CD14-positive monocyte (primary cell): ENCODE data around the gene RASA4. TPM values are rescaled to one million over a fixed set of nuclear protein-coding genes. Genes with fewer than 3 reads are reported as not detected.
"Not testable (repeated sequence)": the region's sequence is repeated elsewhere in the genome, so short reads cannot be mapped to it uniquely, and the experiment has no call there.

Experiments used
- DNase-seq, 3 donors: peaks; one replicate each; pipeline ENCODE4 v3.0.0-alpha.2; 2011 to 2022
- H2AFZ ChIP-seq: 2 replicates; pipeline ENCODE4 v1.6.0; 2012; ENCODE audit warnings: mild to moderate bottlenecking, low read depth, low read length, inconsistent platforms; ENCODE audit not compliant: insufficient read depth, poor library complexity, severe bottlenecking
- H3K27ac ChIP-seq, 2 donors: 1 replicate in 1 of 2; 2 replicates in 1 of 2; pipeline ENCODE4 v1.5.1; 2012 to 2013; ENCODE audit warnings: low read length in 2 of 2, control low read depth in 1 of 2, inconsistent platforms in 1 of 2, low read depth in 1 of 2, mild to moderate bottlenecking in 1 of 2
- H3K27me3 ChIP-seq, 2 donors: one replicate each; pipeline versions ENCODE4 v1.6.0 to v1.6.1; 2011 to 2013; ENCODE audit warnings: low read length in 2 of 2; ENCODE audit not compliant: control insufficient read depth in 2 of 2, insufficient read depth in 2 of 2
- H3K36me3 ChIP-seq, 2 donors: replicated peaks in 1 of 2; 1 replicate in 1 of 2; 2 replicates in 1 of 2; pipeline versions ENCODE4 v1.5.1 to v1.6.1; 2012 to 2013; ENCODE audit warnings: low read length in 2 of 2, control low read depth in 1 of 2, inconsistent platforms in 1 of 2, mild to moderate bottlenecking in 1 of 2; ENCODE audit not compliant: insufficient read depth in 2 of 2, control insufficient read depth in 1 of 2
- H3K4me1 ChIP-seq, 2 donors: 1 replicate in 1 of 2; 2 replicates in 1 of 2; pipeline versions ENCODE4 v1.5.1 to v1.6.1; 2012 to 2013; ENCODE audit warnings: low read length in 2 of 2, control low read depth in 1 of 2, inconsistent platforms in 1 of 2, mild to moderate bottlenecking in 1 of 2, moderate library complexity in 1 of 2; ENCODE audit not compliant: insufficient read depth in 2 of 2, control insufficient read depth in 1 of 2
- H3K4me2 ChIP-seq: replicated peaks from 2 replicates; pipeline ENCODE3; 2012; ENCODE audit warnings: low read length, moderate library complexity, mild to moderate bottlenecking; ENCODE audit not compliant: poor library complexity, severe bottlenecking; ENCODE audit errors: extremely low read depth
- H3K4me3 ChIP-seq, 3 experiments: fragments of 200-600 bp in 1 of 3; sonication (generic) in 1 of 3; replicated peaks in 1 of 3; 1 replicate in 2 of 3; 2 replicates in 1 of 3; pipeline ENCODE4 v1.5.1; 2011 to 2013; ENCODE audit warnings: low read length in 3 of 3, mild to moderate bottlenecking in 3 of 3, control low read depth in 2 of 3, low read depth in 2 of 3, inconsistent platforms in 1 of 3, moderate library complexity in 1 of 3
- H3K79me2 ChIP-seq: 2 replicates; pipeline ENCODE4 v1.6.0; 2012; ENCODE audit warnings: mild to moderate bottlenecking, control low read depth, inconsistent platforms, low read length, moderate library complexity; ENCODE audit not compliant: insufficient read depth
- H3K9ac ChIP-seq: 2 replicates; pipeline ENCODE4 v1.6.0; 2017; ENCODE audit warnings: low read length, mild to moderate bottlenecking; ENCODE audit not compliant: insufficient read depth, poor library complexity, severe bottlenecking
- H3K9me3 ChIP-seq, 2 donors: replicated peaks in 1 of 2; 1 replicate in 1 of 2; 2 replicates in 1 of 2; pipeline versions ENCODE4 v1.5.1 to v1.6.1; 2012 to 2013; ENCODE audit warnings: low read length in 2 of 2, control low read depth in 1 of 2; ENCODE audit not compliant: control insufficient read depth in 1 of 2, insufficient read depth in 1 of 2
- H4K20me1 ChIP-seq: 2 replicates; pipeline ENCODE4 v1.6.0; 2012; ENCODE audit warnings: mild to moderate bottlenecking, low read length, control low read depth, moderate library complexity; ENCODE audit not compliant: insufficient read depth
- H3K27ac Mint-ChIP-seq, 7 donors: one replicate each; pipeline ENCODE4 v1.8.0; 2020; ENCODE audit warnings: mild to moderate bottlenecking in 7 of 7, mixed read lengths in 7 of 7, moderate library complexity in 6 of 7, inconsistent platforms in 2 of 7
- H3K27me3 Mint-ChIP-seq, 3 donors: one replicate each; pipeline ENCODE4 v1.8.0; 2021 to 2022; ENCODE audit warnings: low read depth in 3 of 3, mild to moderate bottlenecking in 3 of 3, mixed read lengths in 3 of 3, moderate library complexity in 3 of 3, inconsistent platforms in 1 of 3
- H3K36me3 Mint-ChIP-seq, 2 donors: one replicate each; pipeline ENCODE4 v1.8.0; 2020; ENCODE audit warnings: mixed read lengths in 2 of 2, inconsistent platforms in 1 of 2, mild to moderate bottlenecking in 1 of 2
- H3K4me1 Mint-ChIP-seq: one replicate; pipeline ENCODE4 v1.8.0; 2020; ENCODE audit warnings: mild to moderate bottlenecking, mixed read lengths
- H3K4me3 Mint-ChIP-seq, 2 donors: one replicate each; pipeline ENCODE4 v1.8.0; 2020; ENCODE audit warnings: mild to moderate bottlenecking in 2 of 2, mixed read lengths in 2 of 2, moderate library complexity in 1 of 2
- H3K9me3 Mint-ChIP-seq, 7 donors: one replicate each; pipeline ENCODE4 v1.8.0; 2020 to 2022; ENCODE audit warnings: mixed read lengths in 7 of 7, mild to moderate bottlenecking in 6 of 7, moderate library complexity in 6 of 7, inconsistent platforms in 2 of 7
- WGBS: methylation state at CpG from one replicate; pipeline ENCODE4 v1.1.5; 2013; ENCODE audit warnings: missing lambda C conversion rate; ENCODE audit not compliant: insufficient coverage; 5-methylcytosine and 5-hydroxymethylcytosine counted together
- intact Hi-C, 2 donors: fragments of 100-400 bp; cut with micrococcal nuclease; formaldehyde crosslinking; loops; one replicate each; pipeline versions ENCODE4 v1.15.0 to v1.15.1; 2023
- polyA plus RNA-seq, 3 donors: library from polyadenylated mRNA; depleted of rRNA in 1 of 3; unstranded in 2 of 3; stranded (reverse) in 1 of 3; fragments of 300-500 nt in 2 of 3; fragments of >200 nt in 1 of 3; fragmentation: Illumina TruSeq in 2 of 3; gene quantifications; 1 replicate in 2 of 3; 2 replicates in 1 of 3; pipeline ENCODE4 v1.2.3, GENCODE V29; 2012 to 2021

RASA4 gene
- polyA plus RNA-seq, 3 donors, result 13.9 to 64.5 (median 18.6) TPM

DNA sequence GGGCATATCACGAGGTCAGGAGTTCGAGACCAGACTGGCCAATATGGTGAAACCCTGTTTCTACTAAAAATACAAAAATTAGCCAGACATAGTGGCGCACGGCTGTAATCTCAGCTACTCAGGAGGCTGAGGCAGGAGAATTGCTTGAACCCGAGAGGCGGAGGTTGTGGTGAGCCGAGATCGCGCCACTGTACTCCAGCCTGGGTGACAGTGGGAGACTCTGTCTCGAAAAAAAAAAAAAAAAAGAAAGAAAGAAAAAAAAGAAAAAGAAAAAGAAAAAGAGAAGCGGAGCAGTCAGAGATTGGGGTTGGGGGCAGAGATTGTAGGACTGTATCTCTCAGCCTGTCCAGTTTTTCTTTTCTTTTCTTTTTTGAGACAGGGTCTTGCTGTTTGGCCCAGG, 73.8 kb downstream of the RASA4 start:
- DNase-seq, H3K4me2 ChIP-seq, H3K4me1 Mint-ChIP-seq, H3K9me3 Mint-ChIP-seq, intact Hi-C loops, H4K20me1 ChIP-seq, H3K9ac ChIP-seq, H2AFZ ChIP-seq, H3K36me3 Mint-ChIP-seq, H3K27me3 ChIP-seq, H3K36me3 ChIP-seq, H3K4me3 ChIP-seq, H3K27ac Mint-ChIP-seq, H3K9me3 ChIP-seq, H3K27me3 Mint-ChIP-seq, H3K27ac ChIP-seq, H3K4me1 ChIP-seq, H3K79me2 ChIP-seq, H3K4me3 Mint-ChIP-seq: not testable (repeated sequence)
- no CpG with 5 or more reads among the region's 11 CpGs for whole genome bisulfite sequencing

DNA sequence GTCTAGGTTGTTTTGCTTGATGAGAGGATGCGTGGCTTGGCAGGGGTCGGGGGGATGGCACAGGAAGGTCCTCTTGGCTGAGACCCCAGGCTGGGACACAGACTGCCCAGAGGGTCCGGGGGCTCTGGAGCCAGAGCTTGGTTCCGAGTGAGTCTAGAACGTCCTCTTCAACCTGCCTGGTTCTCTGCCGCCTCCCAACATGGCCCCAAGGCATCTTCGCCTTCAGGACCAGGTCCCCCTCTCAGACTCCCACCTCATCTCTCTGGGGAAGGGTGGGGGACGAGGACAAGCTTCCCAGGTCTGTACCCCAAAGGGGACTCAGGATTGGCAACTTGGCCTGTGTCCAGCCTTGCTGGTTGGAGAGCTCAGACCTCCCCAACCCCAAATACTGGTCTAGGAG, 74.5 kb downstream of the RASA4 start:
- DNase-seq, H3K4me3 ChIP-seq, H3K36me3 ChIP-seq, H3K27me3 Mint-ChIP-seq, intact Hi-C loops, H3K79me2 ChIP-seq, H3K9me3 ChIP-seq, H3K36me3 Mint-ChIP-seq, H3K4me3 Mint-ChIP-seq, H3K4me1 ChIP-seq, H4K20me1 ChIP-seq, H3K4me2 ChIP-seq, H3K4me1 Mint-ChIP-seq, H3K9ac ChIP-seq, H3K27ac ChIP-seq, H3K27ac Mint-ChIP-seq, H2AFZ ChIP-seq, H3K27me3 ChIP-seq, H3K9me3 Mint-ChIP-seq: not testable (repeated sequence)
- no CpG with 5 or more reads among the region's 8 CpGs for WGBS

GRCh38 chr7:102540604-102541003, 76.0 kb downstream of the RASA4 start:
- WGBS, result no CpG with 5 or more reads among the region's 6 CpGs
- H3K36me3 Mint-ChIP-seq, H3K27me3 Mint-ChIP-seq, H3K9me3 ChIP-seq, H3K9me3 Mint-ChIP-seq, H3K4me3 ChIP-seq, H3K27me3 ChIP-seq, H3K4me3 Mint-ChIP-seq, H3K36me3 ChIP-seq, H3K27ac ChIP-seq, H3K4me1 Mint-ChIP-seq, intact Hi-C loops, H2AFZ ChIP-seq, H3K27ac Mint-ChIP-seq, DNase-seq, H3K79me2 ChIP-seq, H3K4me2 ChIP-seq, H3K4me1 ChIP-seq, H4K20me1 ChIP-seq, H3K9ac ChIP-seq: not testable (repeated sequence)

GRCh38 chr7:102535062-102535615, 81.4 kb downstream of the RASA4 start:
- H3K27ac ChIP-seq, H3K9ac ChIP-seq, H3K36me3 Mint-ChIP-seq, H3K9me3 Mint-ChIP-seq, H3K4me1 Mint-ChIP-seq, H4K20me1 ChIP-seq, DNase-seq, H3K4me1 ChIP-seq, intact Hi-C loops, H2AFZ ChIP-seq, H3K4me3 Mint-ChIP-seq, H3K4me3 ChIP-seq, H3K79me2 ChIP-seq, H3K9me3 ChIP-seq, H3K27me3 ChIP-seq, H3K36me3 ChIP-seq, H3K4me2 ChIP-seq, H3K27me3 Mint-ChIP-seq: not testable (repeated sequence)
- no CpG with 5 or more reads among the region's 8 CpGs for WGBS
- peak overlapping the region in 2 of 7 donors; percentile 26 to 46 for H3K27ac Mint-ChIP-seq
